GM12874 (cell line): ENCODE results near the gene TPSD1.

Experiments
- CTCF ChIP-seq: IDR thresholded peaks from 2 replicates; pipeline ENCODE4 v1.5.1; 2011; ENCODE audit warnings: low read depth, mild to moderate bottlenecking, control low read depth, low read length, moderate library complexity; ENCODE audit not compliant: insufficient read depth

The TPSD1 gene

DNA sequence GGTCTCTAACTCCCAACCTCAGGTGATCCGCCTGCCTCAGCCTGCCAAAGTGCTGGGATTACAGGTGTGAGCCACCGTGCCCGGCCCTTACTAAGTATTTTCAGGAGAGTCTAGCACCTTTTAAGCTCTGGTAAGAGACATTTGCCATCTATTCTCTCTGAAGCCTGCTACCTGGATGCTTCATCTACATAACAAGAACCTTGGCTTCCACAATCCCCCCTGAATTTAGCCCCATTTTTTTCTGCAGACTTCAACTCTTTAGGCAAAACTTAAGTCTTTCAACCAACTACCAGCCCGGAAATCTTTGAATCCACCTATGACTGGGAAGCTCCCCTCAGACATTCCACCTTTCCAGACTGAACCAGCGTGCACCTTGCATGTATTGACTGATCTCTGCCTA, 39.6 kb downstream of the TPSD1 start:
- TF ChIP-seq CTCF: no peak

DNA sequence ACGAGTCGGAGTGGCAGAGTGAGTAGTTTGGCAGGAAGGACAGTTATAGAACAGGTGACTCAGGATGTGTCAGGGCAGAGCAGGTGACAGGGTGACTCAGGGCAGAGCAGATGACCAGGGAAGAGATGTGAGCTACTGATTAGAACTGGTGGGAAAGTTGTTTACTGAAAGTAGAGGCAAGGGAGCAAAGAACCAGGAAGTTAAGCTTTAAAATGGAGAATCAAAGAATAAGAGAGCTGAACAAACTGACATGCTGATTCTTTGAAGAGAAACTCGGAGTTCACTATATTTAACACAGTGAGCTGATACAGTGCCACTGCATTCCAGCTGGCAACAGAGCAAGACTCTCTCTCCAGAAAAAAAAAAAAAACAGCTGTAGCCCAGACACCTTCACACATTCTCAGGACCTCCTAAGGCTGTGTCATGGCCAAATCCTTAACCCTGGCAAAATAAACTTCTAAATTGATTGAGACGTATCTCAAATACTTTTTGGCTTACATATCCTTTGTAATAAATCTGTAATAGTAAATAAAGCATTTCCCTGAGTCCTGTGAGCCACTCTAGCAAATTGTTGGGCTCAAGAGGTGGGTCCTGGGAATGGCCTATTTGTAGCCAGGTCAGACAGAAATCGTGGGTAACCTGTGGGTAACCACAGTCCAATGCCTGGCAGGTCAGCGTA, 41.3 kb downstream of the TPSD1 start:
- TF ChIP-seq CTCF: no peak

- no peak for TF ChIP-seq CTCF
Observed at GRCh38 chr16:1298406-1298805, 42.5 kb downstream of the TPSD1 start.

DNA sequence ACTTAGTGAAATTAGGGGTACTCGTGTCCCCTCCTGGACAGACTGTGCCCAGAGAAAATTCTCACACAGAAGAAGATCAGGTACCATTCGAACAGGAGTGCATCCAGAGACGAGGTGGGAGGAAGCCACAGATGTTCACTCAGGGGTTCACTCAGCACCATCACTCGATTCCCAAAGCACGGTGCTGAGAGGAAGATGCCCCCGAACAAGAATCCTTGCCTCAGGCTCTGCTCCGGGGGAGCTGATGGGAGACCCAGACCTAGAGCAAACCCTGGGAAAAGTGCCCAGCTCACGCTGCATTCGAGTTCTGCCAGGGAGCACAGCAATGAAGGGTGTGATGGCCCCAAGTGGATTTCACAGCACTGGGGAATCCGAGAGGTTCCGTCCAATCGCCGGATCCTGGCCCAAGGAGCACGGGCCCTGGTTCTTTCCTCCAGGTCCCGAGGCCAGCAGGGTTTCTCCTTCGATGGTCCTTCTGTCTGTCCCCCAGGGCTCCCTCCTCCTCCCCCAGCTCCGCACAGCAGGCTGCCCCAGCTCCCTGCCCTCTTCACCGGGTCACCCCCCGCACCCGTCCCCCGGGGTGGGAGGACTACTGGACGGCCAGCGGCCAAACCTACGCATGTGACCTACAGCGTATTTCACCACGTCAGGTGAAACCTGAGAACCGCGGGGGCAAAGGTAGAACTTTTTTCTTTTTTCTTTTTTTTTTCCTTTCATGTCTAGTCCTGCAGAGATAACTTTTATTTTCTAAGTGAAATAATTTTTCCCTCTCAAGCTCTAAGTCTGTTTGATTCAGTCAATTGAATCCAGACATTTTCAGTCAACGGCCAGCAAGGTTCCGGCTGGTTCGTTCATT, 43.4 kb downstream of the TPSD1 start:
- TF ChIP-seq CTCF: no peak

DNA sequence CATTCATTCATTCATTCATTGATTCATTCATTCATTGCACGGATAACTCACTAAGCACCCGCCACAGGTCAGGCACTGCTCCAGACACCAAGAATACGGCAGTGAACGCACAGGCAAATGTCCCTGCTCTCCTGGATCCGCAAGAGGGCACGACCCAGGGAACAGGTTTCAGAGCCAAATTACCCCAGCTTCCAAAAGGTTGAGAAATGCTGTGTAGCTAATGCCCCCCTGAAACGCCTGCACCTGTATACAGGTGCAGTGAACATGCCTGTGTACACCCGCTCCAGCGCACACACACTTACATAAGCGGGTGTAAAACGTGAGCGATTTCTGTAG, 44.0 kb downstream of the TPSD1 start:
- no peak for TF ChIP-seq CTCF

- peak; percentile 99 for TF ChIP-seq CTCF
Observed at GRCh38 chr16:1300664-1301476, 45.0 kb downstream of the TPSD1 start.

GRCh38 chr16:1301562-1301961, 45.7 kb downstream of the TPSD1 start:
- no peak for TF ChIP-seq CTCF
